ENCODE results near the gene CACNA2D3.

DNA sequence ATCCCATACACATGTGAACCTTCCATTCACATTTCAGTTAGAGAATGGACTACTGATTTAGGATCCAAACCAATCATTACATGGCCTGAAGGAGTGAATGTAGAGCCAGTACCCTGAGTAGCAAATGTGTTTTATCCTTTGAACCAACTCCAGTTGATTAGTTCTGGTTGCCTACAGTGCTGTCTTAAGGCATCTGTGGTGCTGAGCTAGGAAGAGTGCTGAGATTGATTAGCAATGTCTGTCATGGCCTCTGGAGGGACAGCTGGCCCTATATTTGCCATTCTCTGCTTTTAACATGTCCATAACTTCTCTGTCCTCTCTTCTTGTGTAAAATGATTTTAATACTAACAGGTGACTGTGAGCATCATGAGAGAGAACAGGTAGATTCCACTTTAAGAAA is 794.4 kb downstream of the CACNA2D3 start:
- TF ChIP-seq, protein P1, sequence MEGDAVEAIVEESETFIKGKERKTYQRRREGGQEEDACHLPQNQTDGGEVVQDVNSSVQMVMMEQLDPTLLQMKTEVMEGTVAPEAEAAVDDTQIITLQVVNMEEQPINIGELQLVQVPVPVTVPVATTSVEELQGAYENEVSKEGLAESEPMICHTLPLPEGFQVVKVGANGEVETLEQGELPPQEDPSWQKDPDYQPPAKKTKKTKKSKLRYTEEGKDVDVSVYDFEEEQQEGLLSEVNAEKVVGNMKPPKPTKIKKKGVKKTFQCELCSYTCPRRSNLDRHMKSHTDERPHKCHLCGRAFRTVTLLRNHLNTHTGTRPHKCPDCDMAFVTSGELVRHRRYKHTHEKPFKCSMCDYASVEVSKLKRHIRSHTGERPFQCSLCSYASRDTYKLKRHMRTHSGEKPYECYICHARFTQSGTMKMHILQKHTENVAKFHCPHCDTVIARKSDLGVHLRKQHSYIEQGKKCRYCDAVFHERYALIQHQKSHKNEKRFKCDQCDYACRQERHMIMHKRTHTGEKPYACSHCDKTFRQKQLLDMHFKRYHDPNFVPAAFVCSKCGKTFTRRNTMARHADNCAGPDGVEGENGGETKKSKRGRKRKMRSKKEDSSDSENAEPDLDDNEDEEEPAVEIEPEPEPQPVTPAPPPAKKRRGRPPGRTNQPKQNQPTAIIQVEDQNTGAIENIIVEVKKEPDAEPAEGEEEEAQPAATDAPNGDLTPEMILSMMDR (conservative IDR thresholded peaks at IDR 0.05; ENCODE audit: low read length): no peak
- TF ChIP-seq EZH2phosphoT487 (IDR thresholded peaks at IDR 0.05; ENCODE audit: borderline replicate concordance, low read depth, low read length): no peak
